HepG2 (cell line): ENCODE data around the gene NKPD1. TPM values are rescaled to one million over a fixed set of nuclear protein-coding genes. Genes with fewer than 3 reads are reported as not detected.

ENCODE experiments used
- AKAP8 ChIP-seq: sonication (generic); formaldehyde crosslinking; IDR thresholded peaks from 2 replicates; pipeline ENCODE4 v1.5.1; 2020; ENCODE audit warnings: mild to moderate bottlenecking, missing genetic modification reagents
- ATF2 ChIP-seq: sonication (generic); formaldehyde crosslinking; IDR thresholded peaks from 2 replicates; pipeline ENCODE4 v1.4.0; 2020; ENCODE audit warnings: missing genetic modification reagents
- CENPX ChIP-seq: sonication (generic); formaldehyde crosslinking; IDR thresholded peaks from 2 replicates; pipeline ENCODE4 v1.9.0; 2021; ENCODE audit warnings: mild to moderate bottlenecking, missing genetic modification reagents, moderate library complexity
- FOXC1 ChIP-seq: sonication (generic); formaldehyde crosslinking; IDR thresholded peaks from 2 replicates; pipeline ENCODE4 v1.8.0; 2022; ENCODE audit warnings: mild to moderate bottlenecking, missing genetic modification reagents, borderline replicate concordance
- GATAD2A ChIP-seq: IDR thresholded peaks from 2 replicates; pipeline ENCODE4 v1.6.1; 2016
- GLMP ChIP-seq: sonication (generic); formaldehyde crosslinking; IDR thresholded peaks from 2 replicates; pipeline ENCODE4 v1.9.0; 2021; ENCODE audit warnings: missing genetic modification reagents, mild to moderate bottlenecking, borderline replicate concordance
- HOMEZ ChIP-seq: IDR thresholded peaks from 2 replicates; pipeline ENCODE4 v1.6.1; 2016; ENCODE audit warnings: low read depth
- KDM6A ChIP-seq: IDR thresholded peaks from 2 replicates; pipeline ENCODE4 v1.6.1; 2016; ENCODE audit warnings: low read depth
- MIER2 ChIP-seq: IDR thresholded peaks from 2 replicates; pipeline ENCODE4 v1.6.1; 2016; ENCODE audit warnings: missing biosample characterization, missing genetic modification reagents
- MXI1 ChIP-seq: IDR thresholded peaks from 3 replicates; pipeline ENCODE4 v1.6.1; 2012; ENCODE audit warnings: low read depth, low read length, inconsistent platforms, borderline replicate concordance
- NCOA5 ChIP-seq: sonication (generic); formaldehyde crosslinking; IDR thresholded peaks from 2 replicates; pipeline ENCODE4 v1.4.0; 2020; ENCODE audit warnings: missing genetic modification reagents
- NR2C2 ChIP-seq: sonication (generic); formaldehyde crosslinking; IDR thresholded peaks from 2 replicates; pipeline ENCODE4 v1.4.0; 2020; ENCODE audit warnings: missing genetic modification reagents, mild to moderate bottlenecking, moderate library complexity, borderline replicate concordance
- PCBP2 ChIP-seq: fragments of 200-400 bp; formaldehyde crosslinking; optimal IDR thresholded peaks from 2 replicates; pipeline ENCODE3; 2018; ENCODE audit warnings: low read length, low read depth; ENCODE audit not compliant: poor library complexity, severe bottlenecking
- SAP130 ChIP-seq: IDR thresholded peaks from 2 replicates; pipeline ENCODE4 v1.6.1; 2016; ENCODE audit warnings: low read depth
- SP2 ChIP-seq: sonication (generic); formaldehyde crosslinking; IDR thresholded peaks from 2 replicates; pipeline ENCODE4 v1.5.1; 2020; ENCODE audit warnings: mild to moderate bottlenecking, missing genetic modification reagents
- TEAD2 ChIP-seq: sonication (generic); formaldehyde crosslinking; IDR thresholded peaks from 2 replicates; pipeline ENCODE4 v1.9.0; 2021; ENCODE audit warnings: missing genetic modification reagents
- TRIM22 ChIP-seq: fragments of 450-650 bp; IDR thresholded peaks from 2 replicates; pipeline ENCODE4 v1.6.1; 2017
- ZFAT ChIP-seq: sonication (generic); formaldehyde crosslinking; conservative IDR thresholded peaks from 2 replicates; pipeline ENCODE4 v1.8.1; 2023; ENCODE audit warnings: missing genetic modification reagents, inconsistent platforms
- ZMYM2 ChIP-seq: sonication (generic); formaldehyde crosslinking; IDR thresholded peaks from 2 replicates; pipeline ENCODE4 v1.8.0; 2022; ENCODE audit warnings: mild to moderate bottlenecking, missing genetic modification reagents
- ZNF17 ChIP-seq: sonication (generic); formaldehyde crosslinking; IDR thresholded peaks from 2 replicates; pipeline ENCODE4 v1.5.0; 2020; ENCODE audit warnings: mild to moderate bottlenecking, missing genetic modification reagents
- ZNF446 ChIP-seq: sonication (generic); formaldehyde crosslinking; IDR thresholded peaks from 2 replicates; pipeline ENCODE4 v1.5.0; 2020; ENCODE audit warnings: mild to moderate bottlenecking, missing genetic modification reagents
- ZNF558 ChIP-seq: sonication (generic); formaldehyde crosslinking; IDR thresholded peaks from 2 replicates; pipeline ENCODE4 v1.9.0; 2022; ENCODE audit warnings: mild to moderate bottlenecking, missing genetic modification reagents, borderline replicate concordance
- ZNF784 ChIP-seq: sonication (generic); formaldehyde crosslinking; IDR thresholded peaks from 2 replicates; pipeline ENCODE4 v1.5.1; 2020; ENCODE audit warnings: missing genetic modification reagents, mild to moderate bottlenecking, borderline replicate concordance
- ZNF850 ChIP-seq: sonication (generic); formaldehyde crosslinking; conservative IDR thresholded peaks from 2 replicates; pipeline ENCODE4 v1.9.0; 2021; ENCODE audit warnings: mild to moderate bottlenecking, missing genetic modification reagents
- ZNF879 ChIP-seq: sonication (generic); formaldehyde crosslinking; IDR thresholded peaks from 2 replicates; pipeline ENCODE4 v1.8.1; 2023; ENCODE audit warnings: missing genetic modification reagents
- polyA plus RNA-seq, 8 experiments: library from polyadenylated mRNA; depleted of rRNA in 3 of 8; stranded (reverse) in 7 of 8; unstranded in 1 of 8; fragments of >200 nt; fragmentation: Illumina TruSeq in 4 of 8; extraction: Trizol in 4 of 8; gene quantifications; 2 replicates each; pipeline versions ENCODE4 v1.2.1 to v1.2.3, GENCODE V29; 2011 to 2016; ENCODE audit warnings: low read depth in 4 of 8, missing spikeins in 1 of 8, mixed read lengths in 1 of 8; ENCODE audit not compliant: insufficient read depth in 1 of 8
- total RNA-seq, 5 experiments: library from RNA; depleted of rRNA; stranded (reverse); fragments of >200 nt; fragmentation: Illumina TruSeq; extraction: Trizol; gene quantifications; 2 replicates each; pipeline ENCODE4 v1.2.3, GENCODE V29; 2016; ENCODE audit warnings: low read depth in 1 of 5

The NKPD1 gene
- total and polyA plus RNA-seq, 2 of the 13 experiments (the other 11 are each of a cell fraction or from before 2014, with no cell fraction given), result 0.03 TPM; not detected in 1

- TF ChIP-seq AKAP8 (0 out of 2 replicates have a peak, but pooled peaks have one; percentile 42), GLMP (CRISPR knock-in tag) (no peak), ZNF850 (CRISPR knock-in tag) (no peak), FOXC1 (no peak), NR2C2 (CRISPR knock-in tag) (no peak), ZNF446 (CRISPR knock-in tag) (no peak), NCOA5 (no peak), PCBP2 (no peak), CENPX (CRISPR knock-in tag) (no peak), TEAD2 (CRISPR knock-in tag) (no peak), GATAD2A (CRISPR knock-in tag) (peak; percentile 55; the same call in 1 of the 2 replicates), TRIM22 (no peak), ZNF558 (CRISPR knock-in tag) (no peak), ZFAT (CRISPR knock-in tag) (no peak), KDM6A (CRISPR knock-in tag) (no peak), SP2 (CRISPR knock-in tag) (peak; percentile 36; the same call in 1 of the 2 replicates), SAP130 (CRISPR knock-in tag) (peak; percentile 62; the same call in 1 of the 2 replicates), ZNF879 (CRISPR knock-in tag) (no peak), MXI1 (0 out of 3 replicates have a peak, but pooled peaks have one; percentile 49), ZMYM2 (CRISPR knock-in tag) (no peak), ZNF17 (CRISPR knock-in tag) (no peak), ZNF784 (CRISPR knock-in tag) (no peak), ATF2 (CRISPR knock-in tag) (0 out of 2 replicates have a peak, but pooled peaks have one; percentile 43), HOMEZ (no peak), MIER2 (CRISPR knock-in tag) (0 out of 2 replicates have a peak, but pooled peaks have one; percentile 32)
Observed at GRCh38 chr19:45125975-45126493, 34.7 kb downstream of the NKPD1 start (continued).
